ENCODE data around the gene USP25.

- TF ChIP-seq ESRRG (CRISPR knock-in tag; IDR thresholded peaks at IDR 0.05) (no peak), BACH2 (CRISPR knock-in tag; IDR thresholded peaks at IDR 0.05; ENCODE audit: borderline replicate concordance) (no peak), POU6F1 (CRISPR knock-in tag; IDR thresholded peaks at IDR 0.05; ENCODE audit: borderline replicate concordance, low read depth) (no peak), CSDC2 (CRISPR knock-in tag; IDR thresholded peaks at IDR 0.05) (no peak), ZC3H10 (CRISPR knock-in tag; IDR thresholded peaks at IDR 0.05) (no peak), SNAI2 (CRISPR knock-in tag; IDR thresholded peaks at IDR 0.05) (no peak), CSRNP3 (CRISPR knock-in tag; IDR thresholded peaks at IDR 0.05) (no peak), ZNF8 (CRISPR knock-in tag; IDR thresholded peaks at IDR 0.05) (no peak), ZFP3 (CRISPR knock-in tag; IDR thresholded peaks at IDR 0.05) (no peak), TOX (CRISPR knock-in tag; IDR thresholded peaks at IDR 0.05; ENCODE audit: borderline replicate concordance) (no peak), PATZ1 (CRISPR knock-in tag; IDR thresholded peaks at IDR 0.05; ENCODE audit: borderline replicate concordance) (no peak), RARB (CRISPR knock-in tag; IDR thresholded peaks at IDR 0.05) (no peak), TCF4 (CRISPR knock-in tag; IDR thresholded peaks at IDR 0.05; ENCODE audit: borderline replicate concordance) (no peak), ZNF565 (CRISPR knock-in tag; conservative IDR thresholded peaks at IDR 0.05; ENCODE audit: low read depth) (no peak)
Measured at GRCh38 chr21:15748586-15748985, 18.8 kb downstream of the USP25 start.
